IMR-90 (cell line): ENCODE results near the gene PDZD8. TPM values are rescaled to one million over a fixed set of nuclear protein-coding genes. Genes with fewer than 3 reads are reported as not detected.

ENCODE experiments used
- ATAC-seq: fragments of 200-7000 bp; cut with Tn5 transposase; 2 replicates; pipeline ENCODE4 v1.9.1; 2020; ENCODE audit warnings: low read depth, mild to moderate bottlenecking, moderate library complexity
- BruUV-seq: library from RNA; stranded (reverse); fragments of 400-500 nt; replicated peaks from 2 replicates; lab custom pipeline; 2021; lab: Mats Ljungman, UMichigan
- CTCF ChIA-PET: fragments of 300-600 bp; formaldehyde crosslinking; extraction: SDS; loops from one replicate; lab custom pipeline; 2021; ENCODE audit warnings: antibody characterized with exemption; lab: Yijun Ruan, JAX
- POLR2A ChIA-PET: fragments of 300-600 bp; sonication (Branson Sonifier 250); formaldehyde crosslinking; loops from one replicate; lab custom pipeline; 2022; ENCODE audit warnings: antibody characterized with exemption; ENCODE audit not compliant: unreplicated experiment; lab: Charles Lee
- DNase-seq: peaks from one replicate; pipeline ENCODE4 v3.0.0; 2013
- H2AFZ ChIP-seq: replicated peaks from 2 replicates; pipeline ENCODE3; 2013; ENCODE audit warnings: low read length, mild to moderate bottlenecking; ENCODE audit not compliant: poor library complexity
- H2AK5ac ChIP-seq: 2 replicates; pipeline ENCODE4 v1.6.1; 2013; ENCODE audit warnings: low read depth, low read length, inconsistent platforms
- H2AK9ac ChIP-seq: replicated peaks from 2 replicates; pipeline ENCODE3; 2013; ENCODE audit warnings: mild to moderate bottlenecking, low read depth, low read length, moderate library complexity; ENCODE audit not compliant: poor library complexity
- H2BK120ac ChIP-seq: 2 replicates; pipeline ENCODE4 v1.6.1; 2013; ENCODE audit warnings: low read depth, low read length, inconsistent platforms
- H2BK15ac ChIP-seq: 3 replicates; pipeline ENCODE4 v1.6.1; 2013; ENCODE audit warnings: low read depth, low read length, inconsistent platforms
- H2BK20ac ChIP-seq: 2 replicates; pipeline ENCODE4 v1.6.1; 2013; ENCODE audit warnings: low read depth, mild to moderate bottlenecking, inconsistent platforms, low read length, moderate library complexity
- H2BK5ac ChIP-seq: 2 replicates; pipeline ENCODE4 v1.6.1; 2013; ENCODE audit warnings: mild to moderate bottlenecking, low read depth, low read length, inconsistent platforms; ENCODE audit not compliant: poor library complexity, severe bottlenecking
- H3K14ac ChIP-seq: replicated peaks from 2 replicates; pipeline ENCODE4 v1.6.1; 2013; ENCODE audit warnings: low read depth, low read length, inconsistent platforms
- H3K18ac ChIP-seq: 2 replicates; pipeline ENCODE4 v1.6.1; 2013; ENCODE audit warnings: low read depth, low read length, control low read depth
- H3K23ac ChIP-seq: 2 replicates; pipeline ENCODE4 v1.6.1; 2013; ENCODE audit warnings: low read depth, low read length, inconsistent platforms
- H3K27ac ChIP-seq: 2 replicates; pipeline ENCODE4 v1.5.1; 2013; ENCODE audit warnings: mild to moderate bottlenecking, control low read depth, low read length; ENCODE audit not compliant: insufficient read depth
- H3K27me3 ChIP-seq: 2 replicates; pipeline ENCODE4 v1.6.1; 2013; ENCODE audit warnings: low read length; ENCODE audit not compliant: control insufficient read depth, insufficient read depth
- H3K36me3 ChIP-seq: 2 replicates; pipeline ENCODE4 v1.6.1; 2013; ENCODE audit warnings: low read length, mixed read lengths; ENCODE audit not compliant: control insufficient read depth, insufficient read depth
- H3K4ac ChIP-seq: 2 replicates; pipeline ENCODE4 v1.6.1; 2013; ENCODE audit warnings: low read depth, low read length, inconsistent platforms
- H3K4me1 ChIP-seq: 2 replicates; pipeline ENCODE4 v1.6.1; 2013; ENCODE audit warnings: low read length, mixed read lengths; ENCODE audit not compliant: control insufficient read depth, insufficient read depth
- H3K4me2 ChIP-seq: 2 replicates; pipeline ENCODE4 v1.6.1; 2013; ENCODE audit warnings: low read depth, mild to moderate bottlenecking, control low read depth, low read length, moderate library complexity
- H3K4me3 ChIP-seq: 2 replicates; pipeline ENCODE4 v1.5.1; 2013; ENCODE audit warnings: low read depth, mild to moderate bottlenecking, control low read depth, low read length, moderate library complexity; ENCODE audit not compliant: insufficient read depth
- H3K56ac ChIP-seq: 2 replicates; pipeline ENCODE4 v1.6.1; 2013; ENCODE audit warnings: low read length, inconsistent platforms; ENCODE audit not compliant: insufficient read depth; ENCODE audit errors: extremely low read depth
- H3K79me1 ChIP-seq, 2 experiments: 2 replicates each; pipeline ENCODE4 v1.6.1; 2013; ENCODE audit warnings: low read length in 2 of 2, inconsistent platforms in 1 of 2, low read depth in 1 of 2
- H3K9ac ChIP-seq: 2 replicates; pipeline ENCODE4 v1.6.1; 2013; ENCODE audit warnings: low read depth, low read length, control low read depth
- H3K9me1 ChIP-seq: 2 replicates; pipeline ENCODE4 v1.6.1; 2013; ENCODE audit warnings: low read length, inconsistent platforms; ENCODE audit not compliant: insufficient read depth
- H3K9me3 ChIP-seq: 2 replicates; pipeline ENCODE4 v1.6.1; 2013; ENCODE audit warnings: low read length; ENCODE audit not compliant: control insufficient read depth, insufficient read depth
- H4K20me1 ChIP-seq: 2 replicates; pipeline ENCODE4 v1.6.1; 2013; ENCODE audit warnings: low read length, inconsistent platforms; ENCODE audit not compliant: insufficient read depth
- H4K5ac ChIP-seq: 2 replicates; pipeline ENCODE4 v1.6.1; 2013; ENCODE audit warnings: mild to moderate bottlenecking, low read depth, low read length, control low read depth
- H4K8ac ChIP-seq, 2 experiments: 2 replicates each; pipeline ENCODE4 v1.6.1; 2013; ENCODE audit warnings: low read depth in 2 of 2, low read length in 2 of 2, control low read depth in 1 of 2, inconsistent platforms in 1 of 2
- H4K91ac ChIP-seq: 2 replicates; pipeline ENCODE4 v1.6.1; 2013; ENCODE audit warnings: low read depth, low read length, inconsistent platforms; ENCODE audit not compliant: insufficient read depth
- BHLHE40 ChIP-seq: fragments of 150-350 bp; IDR thresholded peaks from 2 replicates; pipeline ENCODE4 v1.6.1; 2016; ENCODE audit warnings: mild to moderate bottlenecking, low read depth, low read length
- FOS ChIP-seq: fragments of 150-350 bp; IDR thresholded peaks from 2 replicates; pipeline ENCODE4 v1.6.1; 2016; ENCODE audit warnings: low read depth, low read length
- MAFK ChIP-seq: IDR thresholded peaks from 2 replicates; pipeline ENCODE4 v1.6.1; 2012; ENCODE audit warnings: low read depth, low read length, improper control_type of control experiment
- MAZ ChIP-seq: IDR thresholded peaks from 2 replicates; pipeline ENCODE4 v1.6.1; 2012; ENCODE audit warnings: low read depth, mild to moderate bottlenecking, low read length, improper control_type of control experiment, moderate library complexity, borderline replicate concordance
- MXI1 ChIP-seq: IDR thresholded peaks from 2 replicates; pipeline ENCODE4 v1.6.1; 2012; ENCODE audit warnings: low read depth, mild to moderate bottlenecking, low read length, moderate library complexity, borderline replicate concordance
- NFE2L2 ChIP-seq: fragments of 150-350 bp; IDR thresholded peaks from 2 replicates; pipeline ENCODE4 v1.6.1; 2016; ENCODE audit warnings: low read depth, mild to moderate bottlenecking, low read length
- POLR2A ChIP-seq: IDR thresholded peaks from 2 replicates; pipeline ENCODE4 v1.6.1; 2012; ENCODE audit warnings: mild to moderate bottlenecking, low read depth, low read length
- RAD21 ChIP-seq: IDR thresholded peaks from 2 replicates; pipeline ENCODE4 v1.6.1; 2012; ENCODE audit warnings: low read length, improper control_type of control experiment
- RFX5 ChIP-seq: IDR thresholded peaks from 2 replicates; pipeline ENCODE4 v1.8.0; 2012; ENCODE audit warnings: low read depth, mild to moderate bottlenecking, low read length, moderate library complexity
- SMC3 ChIP-seq: fragments of 150-350 bp; IDR thresholded peaks from 2 replicates; pipeline ENCODE4 v1.6.1; 2016; ENCODE audit warnings: low read depth, mild to moderate bottlenecking, antibody characterized with exemption, low read length, moderate library complexity
- WGBS, 2 experiments: methylation state at CpG; one replicate each; pipeline versions ENCODE4 v1.1.5 to v1.1.7; 2013; ENCODE audit warnings: missing lambda C conversion rate in 2 of 2; ENCODE audit not compliant: insufficient read length in 1 of 2; ENCODE audit errors: extremely low coverage in 2 of 2; 5-methylcytosine and 5-hydroxymethylcytosine counted together
- dilution Hi-C: fragments of 300-500 bp; cut with HindIII; formaldehyde crosslinking; loops from one replicate; pipeline ENCODE4 v1.14.3; 2018; ENCODE audit warnings: low sequenced_read_pairs; ENCODE audit not compliant: unreplicated experiment
- in situ Hi-C: fragments of 300-500 bp; cut with MboI; formaldehyde crosslinking; loops from 3 replicates; pipeline ENCODE4 v1.14.3; 2019; ENCODE audit warnings: low sequenced_read_pairs, inconsistent platforms, mixed read lengths
- intact Hi-C: fragments of 100-400 bp; cut with micrococcal nuclease; formaldehyde crosslinking; loops from 2 replicates; pipeline ENCODE4 v1.10.0; 2022
- polyA plus RNA-seq, 3 experiments: library from polyadenylated mRNA; depleted of rRNA; stranded (reverse); fragments of >200 nt; gene quantifications; 2 replicates each; pipeline ENCODE4 v1.2.3, GENCODE V29; 2012; ENCODE audit warnings: low replicate concordance in 1 of 3
- total RNA-seq: library from RNA; depleted of rRNA; stranded (reverse); fragments of >200 nt; gene quantifications from 2 replicates; pipeline ENCODE4 v1.2.3, GENCODE V29; 2012
- TF ChIP-seq, protein P1 (sequence below): conservative IDR thresholded peaks from 2 replicates; pipeline ENCODE4 v1.5.1; 2012; ENCODE audit warnings: mild to moderate bottlenecking, low read depth, low read length, improper control_type of control experiment
- TF ChIP-seq, protein P2 (sequence below): fragments of 150-350 bp; IDR thresholded peaks from 2 replicates; pipeline ENCODE4 v1.6.1; 2017; ENCODE audit warnings: mild to moderate bottlenecking, antibody characterized with exemption, low read length, low read depth

Gene PDZD8
- total and polyA plus RNA-seq, 2 of the 4 experiments (the other 2 are of a cell fraction): 11.3 to 20.4 TPM

DNA sequence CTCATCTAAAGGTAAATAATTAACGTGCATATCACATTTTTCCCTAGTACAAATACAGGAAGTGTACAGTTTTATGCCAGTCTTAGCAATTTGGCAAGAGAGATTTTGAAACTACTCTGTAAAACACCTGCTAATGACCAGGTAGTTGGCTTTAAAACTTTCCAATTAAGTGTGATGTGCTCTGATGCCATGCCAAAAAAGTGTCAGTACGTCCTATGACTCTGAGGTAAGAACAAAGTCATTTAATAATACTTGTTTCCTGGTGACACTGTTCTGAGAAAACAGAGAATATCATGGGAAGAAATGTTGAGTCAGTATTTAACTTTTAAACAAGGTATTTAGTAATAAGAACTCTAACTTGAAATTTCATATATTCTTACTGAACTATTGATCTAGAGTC is 9.6 kb downstream of the PDZD8 start:
- no peak overlapping the region for H2BK15ac ChIP-seq
- H4K5ac ChIP-seq: no peak overlapping the region
- no peak overlapping the region for H4K91ac ChIP-seq
- H3K27ac ChIP-seq: no peak overlapping the region
- H3K27me3 ChIP-seq: no peaks in the 10 kb centered on the region
- no peaks in the 10 kb centered on the region; the same call in none of the 2 replicates for H3K4me1 ChIP-seq
- no peak overlapping the region for H3K4me2 ChIP-seq
- H3K79me1 ChIP-seq: peaks cover 5 to 56% of the 10 kb centered on the region in 2 experiments
- no peak overlapping the region for H3K18ac ChIP-seq
- ChIA-PET CTCF (no interaction called here), POLR2A (no interaction called here)
- H3K56ac ChIP-seq: no peak overlapping the region
- no CpG with 5 or more reads among the region's 2 CpGs for WGBS, 2 experiments
- dilution Hi-C loops (no loop called here), intact Hi-C loops (no loop called here), in situ Hi-C loops (no loop called here)
- TF ChIP-seq MXI1 (no peak), SMC3 (no peak), RAD21 (no peak), NFE2L2 (no peak), BHLHE40 (no peak), RFX5 (no peak), FOS (no peak), MAZ (no peak), POLR2A (no peak), MAFK (no peak)
- TF ChIP-seq, protein P1, sequence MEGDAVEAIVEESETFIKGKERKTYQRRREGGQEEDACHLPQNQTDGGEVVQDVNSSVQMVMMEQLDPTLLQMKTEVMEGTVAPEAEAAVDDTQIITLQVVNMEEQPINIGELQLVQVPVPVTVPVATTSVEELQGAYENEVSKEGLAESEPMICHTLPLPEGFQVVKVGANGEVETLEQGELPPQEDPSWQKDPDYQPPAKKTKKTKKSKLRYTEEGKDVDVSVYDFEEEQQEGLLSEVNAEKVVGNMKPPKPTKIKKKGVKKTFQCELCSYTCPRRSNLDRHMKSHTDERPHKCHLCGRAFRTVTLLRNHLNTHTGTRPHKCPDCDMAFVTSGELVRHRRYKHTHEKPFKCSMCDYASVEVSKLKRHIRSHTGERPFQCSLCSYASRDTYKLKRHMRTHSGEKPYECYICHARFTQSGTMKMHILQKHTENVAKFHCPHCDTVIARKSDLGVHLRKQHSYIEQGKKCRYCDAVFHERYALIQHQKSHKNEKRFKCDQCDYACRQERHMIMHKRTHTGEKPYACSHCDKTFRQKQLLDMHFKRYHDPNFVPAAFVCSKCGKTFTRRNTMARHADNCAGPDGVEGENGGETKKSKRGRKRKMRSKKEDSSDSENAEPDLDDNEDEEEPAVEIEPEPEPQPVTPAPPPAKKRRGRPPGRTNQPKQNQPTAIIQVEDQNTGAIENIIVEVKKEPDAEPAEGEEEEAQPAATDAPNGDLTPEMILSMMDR: no peak
- TF ChIP-seq, protein P2, sequence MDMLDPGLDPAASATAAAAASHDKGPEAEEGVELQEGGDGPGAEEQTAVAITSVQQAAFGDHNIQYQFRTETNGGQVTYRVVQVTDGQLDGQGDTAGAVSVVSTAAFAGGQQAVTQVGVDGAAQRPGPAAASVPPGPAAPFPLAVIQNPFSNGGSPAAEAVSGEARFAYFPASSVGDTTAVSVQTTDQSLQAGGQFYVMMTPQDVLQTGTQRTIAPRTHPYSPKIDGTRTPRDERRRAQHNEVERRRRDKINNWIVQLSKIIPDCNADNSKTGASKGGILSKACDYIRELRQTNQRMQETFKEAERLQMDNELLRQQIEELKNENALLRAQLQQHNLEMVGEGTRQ: no peak
- no peaks in the 10 kb centered on the region for H3K9me3 ChIP-seq
- H3K36me3 ChIP-seq: no peaks in the 10 kb centered on the region
- no peak overlapping the region for H3K4ac ChIP-seq
- H2AK5ac ChIP-seq: no peak overlapping the region
- ATAC-seq: no peak
- peaks cover 44% of the 10 kb centered on the region for H4K20me1 ChIP-seq
- H3K9me1 ChIP-seq: peaks cover 2% of the 10 kb centered on the region
- H3K23ac ChIP-seq: no peak overlapping the region
- H2AK9ac ChIP-seq: no peak overlapping the region
- no peak overlapping the region for H4K8ac ChIP-seq
- no peak for DNase-seq
- H3K4me3 ChIP-seq: no peak overlapping the region
- H2BK120ac ChIP-seq: no peak overlapping the region
- BruUV-seq: no TSS peak
- H2BK5ac ChIP-seq: no peak overlapping the region
- H2AFZ ChIP-seq: no peak overlapping the region
- H3K9ac ChIP-seq: no peak overlapping the region
- H2BK20ac ChIP-seq: no peak overlapping the region
- H3K14ac ChIP-seq: no peak overlapping the region
